GM12864 (cell line): ENCODE data around the gene BANP.

Source experiments
- DNase-seq: peaks from one replicate; pipeline ENCODE4 v3.0.0-alpha.2; 2011; ENCODE audit warnings: low read depth
- H3K4me3 ChIP-seq: 2 replicates; pipeline ENCODE4 v1.5.1; 2011; ENCODE audit warnings: mild to moderate bottlenecking, low read depth, low read length, control low read depth
- TF ChIP-seq, protein P1 (sequence below): IDR thresholded peaks from 2 replicates; pipeline ENCODE4 v1.5.1; 2011; ENCODE audit warnings: low read depth, mild to moderate bottlenecking, moderate library complexity, low read length, control low read depth, inconsistent platforms; ENCODE audit errors: missing control alignments

The BANP gene

GRCh38 chr16:87924041-87924810 lies 27.0 kb upstream of the BANP start:
- no peak overlapping the region for H3K4me3 ChIP-seq
- DNase-seq: no peak
- TF ChIP-seq, protein P1, sequence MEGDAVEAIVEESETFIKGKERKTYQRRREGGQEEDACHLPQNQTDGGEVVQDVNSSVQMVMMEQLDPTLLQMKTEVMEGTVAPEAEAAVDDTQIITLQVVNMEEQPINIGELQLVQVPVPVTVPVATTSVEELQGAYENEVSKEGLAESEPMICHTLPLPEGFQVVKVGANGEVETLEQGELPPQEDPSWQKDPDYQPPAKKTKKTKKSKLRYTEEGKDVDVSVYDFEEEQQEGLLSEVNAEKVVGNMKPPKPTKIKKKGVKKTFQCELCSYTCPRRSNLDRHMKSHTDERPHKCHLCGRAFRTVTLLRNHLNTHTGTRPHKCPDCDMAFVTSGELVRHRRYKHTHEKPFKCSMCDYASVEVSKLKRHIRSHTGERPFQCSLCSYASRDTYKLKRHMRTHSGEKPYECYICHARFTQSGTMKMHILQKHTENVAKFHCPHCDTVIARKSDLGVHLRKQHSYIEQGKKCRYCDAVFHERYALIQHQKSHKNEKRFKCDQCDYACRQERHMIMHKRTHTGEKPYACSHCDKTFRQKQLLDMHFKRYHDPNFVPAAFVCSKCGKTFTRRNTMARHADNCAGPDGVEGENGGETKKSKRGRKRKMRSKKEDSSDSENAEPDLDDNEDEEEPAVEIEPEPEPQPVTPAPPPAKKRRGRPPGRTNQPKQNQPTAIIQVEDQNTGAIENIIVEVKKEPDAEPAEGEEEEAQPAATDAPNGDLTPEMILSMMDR: no peak

- TF ChIP-seq, protein P1: no peak
- no peak for DNase-seq
- no peak overlapping the region for H3K4me3 ChIP-seq
Measured at GRCh38 chr16:87924811-87925670, 26.2 kb upstream of the BANP start.

GRCh38 chr16:87926246-87927194 lies 24.7 kb upstream of the BANP start:
- no peak overlapping the region for H3K4me3 ChIP-seq
- TF ChIP-seq, protein P1: no peak
- peak; percentile 31 for DNase-seq

- DNase-seq: no peak
- H3K4me3 ChIP-seq: no peak overlapping the region
- TF ChIP-seq, protein P1: no peak
Measured at GRCh38 chr16:87927195-87927562, 24.1 kb upstream of the BANP start.

DNA sequence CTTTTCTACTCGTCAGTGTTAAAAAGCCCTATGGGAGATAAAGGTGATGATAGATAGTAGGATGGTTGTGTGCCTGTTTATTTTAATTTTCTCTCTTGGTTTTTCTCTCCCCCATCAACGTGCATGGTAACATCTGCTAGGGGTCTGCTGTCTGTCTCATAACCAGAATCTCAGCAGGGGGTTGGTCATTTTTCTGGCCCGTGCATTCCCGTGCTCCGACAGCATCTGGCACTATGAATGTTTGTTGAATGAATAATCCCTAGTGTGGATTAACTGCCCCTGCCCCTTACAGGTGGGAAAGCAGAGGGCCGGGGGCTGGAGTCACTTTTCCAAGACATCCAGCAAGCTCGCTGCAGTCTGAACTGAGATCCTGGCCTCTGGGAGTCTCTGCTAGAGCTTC lies 21.2 kb upstream of the BANP start:
- TF ChIP-seq, protein P1: no peak
- no peak for DNase-seq

DNA sequence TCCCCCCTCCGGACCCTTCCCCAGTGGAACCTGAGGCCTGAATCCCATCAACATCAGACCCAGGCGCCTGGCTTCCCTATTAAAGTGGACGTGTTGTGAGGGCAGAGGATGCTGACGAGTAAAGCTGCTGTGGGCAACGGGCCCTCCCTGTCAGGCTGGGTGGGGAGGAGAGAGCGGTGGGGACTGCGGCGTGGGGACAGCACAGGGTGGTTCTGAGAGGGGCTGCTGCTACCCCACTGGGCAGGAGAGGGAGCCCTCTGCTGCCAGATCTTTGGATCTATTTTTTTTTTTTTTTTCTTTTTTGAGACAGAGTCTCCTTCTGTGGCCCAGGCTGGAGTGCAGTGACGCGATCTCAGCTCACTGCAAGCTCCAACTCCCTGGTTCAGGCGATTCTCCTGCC lies 20.8 kb upstream of the BANP start:
- DNase-seq: no peak
- H3K4me3 ChIP-seq: no peak overlapping the region
- TF ChIP-seq, protein P1: peak; percentile 39

More for the DNA sequence above, 21.2 kb upstream of the BANP start:
- H3K4me3 ChIP-seq: no peak overlapping the region
